Stimulated activated naive CD4-positive, alpha-beta T cell treated with Interleukin-2 at 50 U/mL for 16 hours (primary cell): ENCODE results near the gene CLIC6.
"Not testable (repeated sequence)": the region's sequence is repeated elsewhere in the genome, so short reads cannot be mapped to it uniquely, and the experiment has no call there.

Experiments
- DNase-seq: peaks from one replicate; lab custom pipeline; 2025; lab: John Stamatoyannopoulos, UW

The CLIC6 gene

GRCh38 chr21:34693192-34693810 lies 24.5 kb downstream of the CLIC6 start:
- DNase-seq, result no peak

GRCh38 chr21:34695434-34695833 lies 26.6 kb downstream of the CLIC6 start:
- DNase-seq, result no peak

- DNase-seq, result no peak
Observed at GRCh38 chr21:34696121-34696520, 27.3 kb downstream of the CLIC6 start.

GRCh38 chr21:34697826-34698225 lies 29.0 kb downstream of the CLIC6 start:
- no peak for DNase-seq

DNA sequence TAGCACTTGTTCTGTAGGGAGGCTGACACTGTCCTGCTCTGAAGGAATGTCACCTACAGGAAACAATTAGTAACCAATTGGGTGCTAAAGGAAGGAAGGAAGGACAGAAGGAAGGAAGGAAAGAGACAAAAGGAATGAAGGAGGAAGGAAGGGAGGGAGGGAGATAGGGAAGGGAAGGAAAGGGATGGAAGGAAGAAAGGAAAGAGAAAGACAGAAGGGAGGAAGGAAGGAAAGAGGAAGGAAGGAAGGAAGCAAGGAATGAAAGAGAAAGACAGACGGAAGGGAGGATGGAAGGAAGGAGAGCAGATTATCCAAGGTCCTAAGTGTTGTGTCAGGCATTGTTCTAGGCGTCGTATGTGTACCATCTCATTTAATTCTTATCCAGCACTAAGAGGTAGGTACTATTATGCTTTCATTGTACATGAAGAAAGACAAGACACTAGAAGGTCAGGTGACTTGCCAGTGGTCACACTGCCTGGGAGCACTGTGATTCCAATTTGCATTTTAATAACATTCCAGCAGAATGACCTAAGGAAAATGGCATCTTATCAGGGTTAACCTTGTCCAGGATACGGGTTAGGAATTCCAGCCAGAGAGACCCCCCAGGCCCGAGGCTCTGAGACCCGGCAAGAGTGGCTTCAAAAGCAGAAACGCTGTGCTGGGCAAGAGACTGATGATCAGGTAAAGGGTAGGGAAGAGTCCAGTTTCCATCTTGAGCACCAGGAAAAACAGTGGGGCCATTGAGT lies 29.6 kb downstream of the CLIC6 start:
- no peak for DNase-seq

- DNase-seq, result no peak
Observed at GRCh38 chr21:34700605-34701004, 31.8 kb downstream of the CLIC6 start.

DNA sequence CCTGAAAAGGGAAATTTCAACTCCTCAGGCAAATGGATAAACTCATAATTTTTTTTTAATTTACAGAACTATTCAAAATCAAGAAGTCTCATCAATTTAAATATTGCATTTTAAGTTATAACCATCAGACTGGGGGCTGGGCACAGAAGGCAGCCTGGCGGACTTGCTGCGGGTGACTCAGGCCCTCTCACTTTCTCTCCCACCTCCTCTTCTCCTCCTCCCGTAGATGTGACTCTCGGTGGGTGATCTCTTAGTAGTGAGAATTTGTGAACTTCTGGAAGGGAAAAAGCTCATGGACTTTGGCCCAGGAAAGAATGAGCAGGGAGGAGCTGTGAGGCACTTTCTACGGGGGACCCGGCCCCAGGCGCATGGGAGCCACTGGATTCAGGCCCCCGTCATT lies 32.9 kb downstream of the CLIC6 start:
- no peak for DNase-seq

- DNase-seq, result no peak
Observed at GRCh38 chr21:34702341-34703170, 33.8 kb downstream of the CLIC6 start.

- DNase-seq, result no peak
Observed at GRCh38 chr21:34703571-34703970, 34.8 kb downstream of the CLIC6 start.

DNA sequence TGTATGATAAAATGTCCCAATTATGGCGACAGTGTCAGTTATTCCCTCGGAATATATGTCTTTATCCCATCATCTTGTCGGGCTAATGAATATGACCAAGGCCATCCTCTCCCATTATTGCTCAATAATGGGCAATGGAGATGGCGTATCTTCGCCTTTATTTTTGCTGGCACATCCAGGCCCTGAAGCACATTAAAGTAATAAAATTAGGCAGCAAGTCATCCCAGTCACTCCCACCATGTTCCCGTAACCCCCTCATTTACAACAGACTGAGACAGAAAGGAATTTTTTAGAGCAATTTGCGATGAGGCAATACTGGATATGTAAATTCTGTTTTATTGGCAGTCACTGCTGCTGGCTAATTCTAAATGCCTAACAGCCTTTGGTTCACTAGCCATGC lies 35.3 kb downstream of the CLIC6 start:
- no peak for DNase-seq

- DNase-seq, result no peak
Observed at GRCh38 chr21:34705011-34705410, 36.2 kb downstream of the CLIC6 start.

- no peak for DNase-seq
Observed at GRCh38 chr21:34706337-34706736, 37.5 kb downstream of the CLIC6 start.

DNA sequence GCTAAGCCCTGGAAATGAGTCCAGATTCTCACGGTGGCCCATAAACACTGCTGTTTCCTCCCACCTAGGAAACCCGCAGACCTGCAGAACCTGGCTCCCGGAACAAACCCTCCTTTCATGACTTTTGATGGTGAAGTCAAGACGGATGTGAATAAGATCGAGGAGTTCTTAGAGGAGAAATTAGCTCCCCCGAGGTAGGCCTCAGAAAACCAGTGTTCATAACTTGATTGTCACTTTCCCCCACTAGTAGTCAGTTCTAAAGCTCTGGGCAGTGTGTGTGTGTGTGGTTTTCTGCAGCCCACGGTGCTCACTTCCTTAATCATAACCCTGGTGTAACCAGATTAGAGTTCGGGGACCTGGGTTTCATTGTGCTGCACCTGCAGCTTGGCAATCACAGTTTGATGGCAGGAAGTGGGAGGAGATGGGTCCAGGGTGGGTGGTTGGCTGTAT lies 39.1 kb downstream of the CLIC6 start:
- peak; percentile 57 for DNase-seq

DNA sequence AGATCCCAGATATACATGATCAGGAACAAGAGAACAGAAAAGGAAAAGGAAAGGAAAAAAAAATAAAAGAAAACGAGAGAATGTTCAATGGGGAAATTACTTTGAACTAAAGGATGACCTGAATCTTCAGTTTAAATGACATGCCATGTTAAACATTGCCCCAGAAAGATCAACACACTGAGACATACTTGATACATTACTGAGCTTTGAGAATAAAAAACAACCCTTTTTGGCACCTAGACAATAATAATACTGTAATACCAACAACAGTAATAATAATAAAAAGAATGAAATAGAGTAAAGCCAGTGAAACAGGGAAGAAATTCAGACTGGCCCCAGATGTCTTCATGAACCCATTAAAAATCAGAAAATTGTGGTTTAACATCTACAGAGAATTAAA lies 44.8 kb downstream of the CLIC6 start:
- no peak for DNase-seq

- DNase-seq, result no peak
Observed at GRCh38 chr21:34715518-34715917, 46.7 kb downstream of the CLIC6 start.

GRCh38 chr21:34715985-34716596 lies 47.3 kb downstream of the CLIC6 start:
- DNase-seq, result no peak

GRCh38 chr21:34718529-34718928 lies 49.7 kb downstream of the CLIC6 start:
- not testable (repeated sequence) for DNase-seq

GRCh38 chr21:34722684-34723300 lies 54.0 kb downstream of the CLIC6 start:
- no peak for DNase-seq

- no peak for DNase-seq
Observed at GRCh38 chr21:34724131-34724856, 55.5 kb downstream of the CLIC6 start.

DNA sequence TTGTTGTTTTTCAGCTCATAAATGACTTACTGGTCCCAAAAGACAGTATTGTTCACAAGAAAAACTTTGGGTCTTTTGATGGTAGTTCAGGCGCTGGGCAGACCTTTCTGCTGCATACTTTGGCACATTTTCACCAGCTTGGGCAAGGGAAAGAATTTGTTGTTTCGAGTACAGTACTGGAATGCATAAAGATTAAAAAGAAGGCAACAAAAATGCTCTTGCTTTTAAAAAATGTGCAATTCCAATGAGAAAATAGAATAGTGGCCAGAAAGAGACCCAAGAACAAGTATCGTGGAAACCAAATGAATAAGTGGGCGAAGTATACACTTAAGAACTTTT lies 56.0 kb downstream of the CLIC6 start:
- no peak for DNase-seq

DNA sequence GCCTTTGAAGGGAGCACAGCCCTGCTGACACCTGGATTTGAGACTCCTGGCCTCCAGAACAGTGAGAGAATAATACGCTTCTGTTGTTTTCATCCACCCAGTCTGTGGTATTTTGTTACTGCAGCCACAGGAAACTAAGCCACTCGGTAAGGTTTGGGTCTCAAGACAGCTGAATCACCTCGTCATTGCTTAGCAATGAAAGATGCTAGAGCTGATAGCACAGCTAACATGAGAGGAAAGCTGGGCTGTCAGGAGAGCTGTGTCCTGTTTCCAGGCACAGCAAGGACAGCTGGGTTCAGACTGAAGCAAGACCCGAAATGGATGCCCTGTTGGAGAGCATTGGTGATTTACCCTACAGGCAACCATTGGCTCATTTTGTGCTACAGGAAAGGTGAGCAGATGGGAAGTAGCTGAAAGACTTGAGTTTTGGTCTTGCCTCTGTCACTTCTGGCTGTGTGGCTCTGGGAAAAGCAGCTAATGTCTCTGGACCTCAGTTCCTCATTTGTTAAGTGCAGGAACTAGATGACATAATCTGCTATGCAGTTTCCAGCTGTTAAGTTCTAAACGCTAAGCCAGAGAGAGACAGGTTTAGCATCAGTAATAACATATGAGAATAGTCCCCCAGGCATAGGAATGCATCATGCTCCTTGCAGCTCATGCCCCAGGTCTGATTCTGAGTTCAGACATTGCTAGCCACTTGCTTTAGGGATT lies 58.0 kb downstream of the CLIC6 start:
- no peak for DNase-seq
